NCI-H526 (cell line): ENCODE data around the gene PDE9A.
"Not testable (repeated sequence)": the region's sequence is repeated elsewhere in the genome, so short reads cannot be mapped to it uniquely, and the experiment has no call there.

Experiments used
- DNase-seq, 2 experiments: peaks; one replicate each; lab custom pipeline; 2025; lab: John Stamatoyannopoulos, UW

Gene PDE9A

GRCh38 chr21:42690586-42690985 is 37.2 kb downstream of the PDE9A start:
- no peak for DNase-seq

GRCh38 chr21:42691901-42692559 is 38.6 kb downstream of the PDE9A start:
- no peak for DNase-seq

GRCh38 chr21:42692688-42693087 is 39.3 kb downstream of the PDE9A start:
- DNase-seq: no peak

DNA sequence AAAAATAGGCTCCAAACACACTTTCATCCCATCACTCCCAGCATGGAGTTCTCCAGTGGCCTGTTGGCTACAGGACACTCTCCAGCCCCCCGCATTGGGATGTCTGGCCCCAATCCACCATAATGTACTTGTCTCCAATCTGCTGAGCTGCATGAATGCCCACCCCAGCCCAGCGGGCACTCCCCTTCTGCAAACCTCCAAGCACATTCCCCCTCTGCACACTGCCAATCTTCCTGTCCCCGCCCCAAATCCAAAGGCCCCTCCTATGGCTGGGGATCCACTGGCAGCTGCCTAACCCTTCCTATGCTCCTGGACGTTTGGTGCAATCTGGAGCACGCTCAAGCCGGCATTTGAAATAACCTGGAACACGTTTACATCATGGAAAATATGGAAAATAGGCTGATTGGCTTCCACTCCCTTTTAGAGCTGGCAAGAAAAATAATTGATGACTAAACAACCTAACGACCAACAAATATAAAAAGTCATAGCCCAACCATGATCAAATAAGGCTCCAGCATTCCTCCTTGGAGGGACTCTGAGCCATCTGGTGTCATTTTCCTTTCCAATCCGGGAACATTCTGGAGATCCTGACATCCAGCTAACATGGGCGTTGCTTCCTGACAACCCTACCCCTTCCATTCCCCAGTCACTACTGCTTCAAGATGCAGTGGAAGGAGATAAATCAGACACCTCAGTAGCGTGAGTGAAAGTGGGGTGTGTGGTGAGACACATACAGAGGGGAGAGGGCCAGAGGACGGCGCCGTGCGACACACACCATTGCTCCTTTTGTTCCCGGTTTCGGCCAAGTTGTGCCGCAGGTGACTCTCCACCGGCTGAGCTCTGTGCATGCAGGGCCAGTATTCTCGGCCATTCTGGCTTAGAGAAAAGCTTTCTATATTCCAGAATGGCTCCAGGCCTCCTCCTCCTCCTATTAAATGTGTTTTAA is 41.6 kb downstream of the PDE9A start:
- no peak for DNase-seq

GRCh38 chr21:42695697-42696380 is 42.4 kb downstream of the PDE9A start:
- no peak for DNase-seq

- no peak for DNase-seq
These were observed 43.1 kb downstream of the PDE9A start for GRCh38 chr21:42696501-42697040.

DNA sequence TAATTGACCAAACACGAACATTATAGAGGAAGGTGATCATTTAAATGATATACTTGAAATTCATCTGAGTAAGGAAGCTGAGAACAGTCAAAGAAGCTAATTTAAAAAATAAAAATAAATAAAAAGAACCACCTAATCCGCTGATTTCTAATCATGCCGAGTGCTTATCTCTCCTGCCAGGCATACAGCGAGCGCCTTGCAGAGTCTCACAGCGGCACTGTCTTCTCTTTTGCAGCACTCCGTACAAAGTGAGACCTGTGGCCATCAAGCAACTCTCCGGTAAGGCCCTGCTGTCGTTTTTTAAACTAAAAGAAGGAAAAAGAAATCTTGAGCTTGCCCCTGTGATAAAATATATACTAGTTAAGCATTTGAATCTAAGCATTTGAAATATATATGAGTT is 45.3 kb downstream of the PDE9A start:
- DNase-seq: no peak

DNA sequence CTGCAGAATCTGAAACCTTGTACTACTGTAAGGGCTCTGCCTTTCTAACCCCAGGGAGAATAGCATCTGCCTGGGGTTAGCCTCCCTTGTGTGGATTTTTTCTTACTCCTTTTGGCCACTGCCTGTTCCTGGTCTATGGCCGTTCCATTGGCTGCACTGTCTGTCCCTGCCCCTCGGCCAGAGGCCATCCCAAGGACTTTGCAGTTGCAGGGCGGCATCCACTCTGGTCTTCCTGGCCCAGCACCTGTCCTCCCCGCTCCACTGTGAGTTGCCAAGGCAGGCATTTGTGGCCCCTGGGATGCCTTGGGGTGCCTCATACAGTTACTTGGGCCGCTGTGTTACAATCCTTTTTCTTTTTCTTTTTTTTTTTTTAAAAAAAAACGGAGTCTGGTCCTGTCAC is 45.8 kb downstream of the PDE9A start:
- no peak for DNase-seq

DNA sequence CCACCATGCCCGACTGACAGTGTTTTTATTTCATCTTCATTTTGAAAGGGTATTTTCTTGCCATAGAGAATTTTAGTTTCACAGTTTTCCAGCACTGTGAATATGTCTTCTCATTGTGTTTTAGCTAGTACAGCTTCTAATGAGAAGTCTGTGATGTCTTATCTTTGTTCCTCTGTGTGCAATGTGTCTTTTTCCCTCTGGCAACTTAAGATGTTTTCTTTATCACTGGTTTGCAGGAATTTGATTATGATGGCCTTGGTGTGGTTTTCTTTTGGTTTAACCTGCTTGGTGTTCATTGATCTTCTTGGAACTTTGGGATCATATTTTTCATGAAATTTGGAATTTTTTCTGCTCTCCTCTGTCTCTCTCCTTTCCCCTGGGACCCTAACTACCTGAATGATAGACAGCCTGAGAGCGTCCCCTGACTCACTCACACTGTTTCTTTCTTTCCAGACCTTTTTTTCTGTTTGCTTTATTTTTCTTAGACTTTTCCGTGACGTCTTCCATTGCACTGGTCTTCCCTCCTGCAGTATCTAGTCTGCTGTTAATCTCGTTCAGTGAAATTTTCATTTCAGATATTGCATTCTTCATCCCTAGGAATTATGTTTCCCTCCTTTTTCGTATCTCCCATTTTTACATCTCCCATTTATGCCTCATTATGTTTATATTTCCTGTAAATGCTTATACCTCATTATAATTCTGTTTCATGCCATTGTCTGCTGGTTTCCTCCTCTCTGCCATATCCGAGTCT is 48.5 kb downstream of the PDE9A start:
- DNase-seq: no peak

DNA sequence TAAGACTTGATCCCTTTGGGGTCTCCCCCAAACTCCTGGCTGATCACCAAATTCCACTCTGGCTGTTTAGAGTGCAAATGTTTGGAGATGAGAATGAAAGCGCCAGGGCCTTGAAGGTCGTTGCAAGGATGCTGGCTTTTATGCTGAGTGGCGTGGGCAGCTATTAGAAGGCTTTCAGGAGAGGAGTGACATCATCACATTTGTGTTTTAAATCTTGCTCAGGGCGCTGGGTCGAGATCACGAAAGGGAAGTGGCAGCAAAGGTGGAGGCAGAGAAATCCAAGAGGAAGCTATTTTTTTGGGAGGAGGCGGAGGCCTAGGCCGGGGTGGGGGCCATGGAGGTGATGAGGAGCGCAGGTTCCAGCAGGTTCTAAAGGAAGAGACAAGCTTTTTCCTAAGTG is 49.3 kb downstream of the PDE9A start:
- no peak for DNase-seq

DNA sequence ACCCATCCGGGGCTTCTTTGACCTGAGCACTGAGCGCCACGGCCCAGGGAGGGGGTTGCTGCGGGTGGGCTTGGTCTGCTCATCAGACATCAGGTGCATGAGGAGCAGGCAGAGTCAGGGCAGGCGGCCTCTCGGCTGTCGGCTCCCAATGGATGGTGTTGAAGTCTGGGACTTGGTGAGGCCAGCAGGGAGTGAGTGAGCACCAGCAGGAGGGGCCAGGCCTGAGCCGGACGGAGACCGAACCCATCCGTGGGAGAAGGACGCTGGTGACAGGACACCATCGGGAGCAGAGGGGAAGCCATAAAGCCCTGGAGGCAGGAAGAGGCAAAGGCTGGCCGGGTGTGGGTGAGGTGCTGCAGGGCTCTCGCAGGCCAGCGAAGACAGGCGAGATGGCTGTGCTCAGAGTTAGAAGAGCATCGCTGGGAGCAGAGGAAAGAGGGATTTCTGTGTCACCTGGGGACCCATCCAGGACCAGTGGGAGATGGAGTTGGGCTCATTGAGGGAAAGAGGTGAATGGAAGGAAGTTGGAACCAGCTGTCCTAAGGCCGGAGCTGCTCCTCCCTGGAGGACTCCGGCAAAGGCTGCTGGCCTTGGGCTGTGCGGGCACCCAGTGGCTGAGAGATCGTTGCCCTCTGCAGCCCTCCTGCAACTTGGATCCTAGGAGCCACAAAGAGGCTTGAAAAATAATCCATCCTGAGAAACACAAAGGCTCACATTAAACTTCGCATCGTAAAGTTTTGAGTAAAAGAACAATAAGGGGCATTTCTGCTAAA is 49.9 kb downstream of the PDE9A start:
- no peak for DNase-seq

- DNase-seq: no peak
These were observed 50.5 kb downstream of the PDE9A start for GRCh38 chr21:42703965-42704364.

DNA sequence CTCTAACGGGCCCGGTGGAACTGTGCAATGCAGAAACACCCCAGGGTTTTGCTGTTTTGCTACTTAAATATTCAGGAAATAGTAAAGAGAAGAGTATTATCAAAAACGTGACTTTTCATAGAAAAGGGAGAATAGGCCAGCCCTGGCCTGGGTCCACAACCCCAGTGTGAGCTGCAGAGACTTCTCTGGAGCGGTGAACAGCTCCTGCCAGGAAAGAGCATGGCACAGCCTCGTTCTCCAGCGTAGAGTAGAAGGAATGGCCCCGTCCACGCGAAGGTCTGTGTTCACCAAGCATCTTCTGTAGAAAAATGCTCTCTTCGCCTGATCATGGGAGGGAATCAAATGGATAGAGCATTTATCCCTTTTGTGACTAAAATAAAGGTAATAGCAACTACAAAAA is 51.4 kb downstream of the PDE9A start:
- no peak for DNase-seq

- no peak for DNase-seq
These were observed 51.9 kb downstream of the PDE9A start for GRCh38 chr21:42705346-42705745.

DNA sequence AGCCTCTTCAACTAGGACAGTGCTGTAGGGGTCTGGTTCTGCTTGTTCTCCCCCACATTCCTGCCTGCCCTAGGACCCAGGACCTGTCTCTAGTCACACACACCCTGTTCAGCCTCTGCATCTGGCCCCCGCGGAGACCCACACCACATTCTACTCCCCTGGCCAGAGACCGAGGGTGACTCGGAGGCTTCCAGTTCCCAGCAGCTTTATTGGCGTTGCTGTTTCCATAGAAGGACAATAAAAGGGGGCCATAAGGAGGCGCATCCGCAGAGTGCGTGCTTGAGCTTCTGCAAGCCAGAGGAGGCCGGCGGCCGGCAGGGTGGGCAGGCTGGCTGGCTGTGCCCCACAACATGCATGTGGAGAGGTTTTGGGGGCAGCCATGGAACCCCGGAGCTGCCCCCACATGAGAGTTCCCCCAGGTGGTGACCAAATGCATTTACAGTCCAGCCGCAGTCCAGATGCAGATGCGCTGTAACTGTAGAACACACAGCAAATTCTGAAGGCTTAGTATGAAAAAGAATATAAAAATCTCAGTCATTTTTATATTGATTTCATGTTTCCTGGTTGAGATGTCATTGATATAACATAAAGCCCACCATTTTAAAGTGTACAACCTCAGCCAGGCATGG is 52.4 kb downstream of the PDE9A start:
- DNase-seq: no peak

DNA sequence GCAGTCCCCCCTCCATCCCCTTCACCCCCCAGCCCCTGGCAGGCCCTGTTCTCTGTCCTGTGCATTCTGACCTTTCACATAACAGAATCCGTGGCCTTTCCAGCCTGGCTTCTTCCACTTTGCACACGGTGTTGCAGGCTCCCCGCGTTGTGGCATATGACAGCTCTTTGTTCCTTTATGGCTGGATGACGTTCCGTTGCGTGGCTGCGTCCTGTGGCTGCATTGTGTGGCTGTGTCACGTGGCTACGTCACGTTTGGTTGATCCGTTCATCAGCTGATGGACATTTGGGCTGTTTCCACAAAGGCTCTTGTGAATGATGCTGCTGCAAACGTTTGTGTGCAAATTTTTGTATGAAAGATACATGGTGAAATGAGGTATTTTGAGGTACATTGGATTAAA is 53.3 kb downstream of the PDE9A start:
- no peak for DNase-seq

DNA sequence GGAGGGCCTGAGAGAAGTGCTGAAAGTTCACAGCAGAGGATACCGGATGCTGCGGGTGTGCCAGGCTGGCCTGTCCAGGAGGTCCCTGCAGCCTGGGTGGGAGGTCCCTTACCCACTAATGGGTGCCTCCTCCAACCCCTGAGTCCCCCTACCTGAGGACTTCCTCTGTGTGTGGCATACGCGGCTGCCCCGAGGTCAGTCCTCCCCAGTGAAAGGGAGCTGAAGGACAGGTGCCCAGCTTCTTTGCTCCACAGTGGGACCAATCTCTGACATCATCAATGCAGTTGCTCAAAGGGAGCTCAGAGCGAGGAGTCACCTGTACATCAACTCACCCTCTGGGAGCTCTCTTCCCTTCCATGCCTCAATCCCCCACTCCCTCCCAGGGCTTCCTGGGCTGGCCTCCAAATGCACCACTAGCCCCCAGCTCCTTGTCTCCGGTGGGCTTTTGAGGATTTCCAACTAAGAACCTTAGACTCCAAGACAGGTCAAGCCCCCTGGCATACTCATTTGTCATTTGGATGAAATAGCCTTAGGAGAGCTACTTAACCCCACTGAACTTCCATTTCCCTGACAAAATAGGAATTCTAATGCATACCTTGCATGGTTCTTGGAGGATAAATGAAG is 53.9 kb downstream of the PDE9A start:
- no peak for DNase-seq

- DNase-seq: no peak
These were observed 54.7 kb downstream of the PDE9A start for GRCh38 chr21:42708107-42708506.

DNA sequence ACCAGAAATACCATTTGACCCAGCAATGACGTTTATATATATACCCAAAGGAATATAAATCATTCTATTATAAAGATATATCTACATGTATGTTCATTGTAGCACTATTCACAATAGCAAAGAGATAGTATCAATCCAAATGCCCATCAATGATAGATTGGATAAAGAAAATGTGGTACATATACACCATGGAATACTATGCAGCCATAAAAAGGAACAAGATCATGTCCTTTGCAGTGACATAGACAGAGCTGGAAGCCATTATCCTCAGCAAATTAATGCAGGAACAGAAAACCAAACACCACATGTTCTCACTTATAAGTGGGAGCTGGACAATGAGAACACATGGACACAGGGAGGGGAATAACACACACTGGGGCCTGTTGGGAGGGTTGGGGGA is 55.5 kb downstream of the PDE9A start:
- DNase-seq: not testable (repeated sequence)

DNA sequence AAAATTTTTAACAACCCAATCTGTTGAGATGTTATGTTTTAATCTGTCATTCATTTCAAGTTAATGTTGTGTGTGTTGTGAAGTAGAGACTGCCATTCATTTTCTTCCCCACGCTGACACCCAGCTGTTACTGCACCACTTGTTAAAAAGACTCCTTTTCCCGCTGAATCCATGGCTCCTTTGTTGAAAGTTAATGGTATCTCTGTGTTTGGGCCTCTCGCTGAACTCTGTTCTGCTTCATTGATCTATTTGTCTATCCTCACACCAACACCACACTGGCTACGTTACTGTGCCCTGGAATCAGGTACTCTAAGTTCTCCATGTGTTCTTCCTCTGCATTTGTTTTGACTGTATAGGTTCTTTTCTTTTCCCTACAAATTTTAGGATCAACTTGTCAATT is 58.2 kb downstream of the PDE9A start:
- peak; percentile 61 to 71 for DNase-seq
